WTC11 (cell line): ENCODE data around the gene CABP1. TPM values are rescaled to one million over a fixed set of nuclear protein-coding genes. Genes with fewer than 3 reads are reported as not detected.

Experiments
- ATAC-seq: fragments of 200-7000 bp; cut with Tn5 transposase; 2 replicates; pipeline ENCODE4 v1.10.0; 2021; ENCODE audit warnings: mild to moderate bottlenecking, moderate library complexity
- CTCF ChIA-PET: fragments of 300-600 bp; sonication (Branson Sonifier 250); formaldehyde crosslinking; loops from one replicate; lab custom pipeline; 2021; ENCODE audit warnings: antibody characterized with exemption; lab: Charles Lee
- POLR2A ChIA-PET: fragments of 350-600 bp; sonication (Branson Sonifier 250); formaldehyde crosslinking; loops from one replicate; lab custom pipeline; 2021; ENCODE audit warnings: antibody characterized with exemption; lab: Charles Lee
- DNase-seq: peaks from one replicate; pipeline ENCODE4 v3.0.0; 2021; ENCODE audit warnings: low spot score
- H3K27ac Mint-ChIP-seq: 2 replicates; pipeline ENCODE4 v1.8.0; 2021; ENCODE audit warnings: mixed read lengths
- H3K27me3 Mint-ChIP-seq: 2 replicates; pipeline ENCODE4 v1.8.0; 2021; ENCODE audit warnings: low read depth, mild to moderate bottlenecking, moderate library complexity, mixed read lengths
- H3K36me3 Mint-ChIP-seq: 2 replicates; pipeline ENCODE4 v1.8.0; 2021; ENCODE audit warnings: mixed read lengths
- H3K4me1 Mint-ChIP-seq: 2 replicates; pipeline ENCODE4 v1.8.0; 2022; ENCODE audit warnings: mixed read lengths
- H3K4me3 Mint-ChIP-seq: 2 replicates; pipeline ENCODE4 v1.8.0; 2021; ENCODE audit warnings: mild to moderate bottlenecking, moderate library complexity, mixed read lengths
- H3K9me3 Mint-ChIP-seq: 2 replicates; pipeline ENCODE4 v1.8.0; 2021; ENCODE audit warnings: mixed read lengths
- ATF1 ChIP-seq: sonication (generic); formaldehyde crosslinking; IDR thresholded peaks from 2 replicates; pipeline ENCODE4 v1.8.1; 2023; ENCODE audit warnings: mild to moderate bottlenecking, moderate library complexity, missing genetic modification reagents
- ESRRA ChIP-seq: sonication (generic); formaldehyde crosslinking; IDR thresholded peaks from 2 replicates; pipeline ENCODE4 v1.8.1; 2022; ENCODE audit warnings: mild to moderate bottlenecking, missing genetic modification reagents, borderline replicate concordance
- GRHL2 ChIP-seq: fragments of 250-450 bp; sonication (Bioruptor Pico); IDR thresholded peaks from 2 replicates; pipeline ENCODE4 v1.8.0; 2022; ENCODE audit warnings: mild to moderate bottlenecking, moderate library complexity; ENCODE audit not compliant: insufficient replicate concordance, severe bottlenecking
- GTF2I ChIP-seq: fragments of 250-450 bp; sonication (Bioruptor Pico); conservative IDR thresholded peaks from 2 replicates; pipeline ENCODE4 v1.4.0; 2021; ENCODE audit warnings: mild to moderate bottlenecking
- SMAD3 ChIP-seq: sonication (generic); formaldehyde crosslinking; IDR thresholded peaks from 2 replicates; pipeline ENCODE4 v1.8.0; 2022; ENCODE audit warnings: missing genetic modification reagents, mild to moderate bottlenecking, borderline replicate concordance
- TP53 ChIP-seq: sonication (generic); formaldehyde crosslinking; IDR thresholded peaks from 2 replicates; pipeline ENCODE4 v1.8.1; 2023; ENCODE audit warnings: mild to moderate bottlenecking, missing genetic modification reagents
- ZNF121 ChIP-seq: sonication (generic); formaldehyde crosslinking; IDR thresholded peaks from 2 replicates; pipeline ENCODE4 v1.8.0; 2023; ENCODE audit warnings: missing genetic modification reagents
- ZNF232 ChIP-seq: sonication (generic); formaldehyde crosslinking; IDR thresholded peaks from 2 replicates; pipeline ENCODE4 v1.8.0; 2022; ENCODE audit warnings: mild to moderate bottlenecking, missing genetic modification reagents
- ZNF416 ChIP-seq: fragments of 250-450 bp; sonication (Bioruptor Pico); IDR thresholded peaks from 2 replicates; pipeline ENCODE4 v1.9.0; 2021; ENCODE audit warnings: mild to moderate bottlenecking, inconsistent platforms
- total RNA-seq: library from RNA; stranded (reverse); gene quantifications from 3 replicates; pipeline ENCODE4 v1.2.3, GENCODE V29; 2021
- TF ChIP-seq, protein P1 (sequence below): fragments of 250-450 bp; sonication (Bioruptor Pico); IDR thresholded peaks from 2 replicates; pipeline ENCODE4 v1.9.0; 2021; ENCODE audit warnings: mild to moderate bottlenecking, borderline replicate concordance
- TF ChIP-seq, protein P2 (sequence below): sonication (generic); formaldehyde crosslinking; conservative IDR thresholded peaks from 2 replicates; pipeline ENCODE4 v1.8.1; 2023; ENCODE audit warnings: mild to moderate bottlenecking, low read depth, missing genetic modification reagents, moderate library complexity
- TF ChIP-seq, protein P3 (sequence below): fragments of 250-450 bp; sonication (Bioruptor Pico); IDR thresholded peaks from 2 replicates; pipeline ENCODE4 v1.9.0; 2021; ENCODE audit warnings: mild to moderate bottlenecking
- TF ChIP-seq, protein P4 (sequence below): sonication (generic); formaldehyde crosslinking; conservative IDR thresholded peaks from 2 replicates; pipeline ENCODE4 v1.8.1; 2022; ENCODE audit warnings: mild to moderate bottlenecking, missing genetic modification reagents
- TF ChIP-seq, protein P5 (sequence below): fragments of 250-450 bp; sonication (Bioruptor Pico); conservative IDR thresholded peaks from 2 replicates; pipeline ENCODE4 v1.9.0; 2021; ENCODE audit warnings: mild to moderate bottlenecking
- TF ChIP-seq, protein P6 (sequence below): sonication (generic); formaldehyde crosslinking; IDR thresholded peaks from 2 replicates; pipeline ENCODE4 v1.8.0; 2022; ENCODE audit warnings: mild to moderate bottlenecking, missing genetic modification reagents
- TF ChIP-seq, protein P7 (sequence below): sonication (generic); formaldehyde crosslinking; IDR thresholded peaks from 2 replicates; pipeline ENCODE4 v1.8.1; 2023; ENCODE audit warnings: mild to moderate bottlenecking, missing genetic modification reagents

The CABP1 gene
- total RNA-seq, 1 experiment from 2014 or later, result 14.1 TPM

DNA sequence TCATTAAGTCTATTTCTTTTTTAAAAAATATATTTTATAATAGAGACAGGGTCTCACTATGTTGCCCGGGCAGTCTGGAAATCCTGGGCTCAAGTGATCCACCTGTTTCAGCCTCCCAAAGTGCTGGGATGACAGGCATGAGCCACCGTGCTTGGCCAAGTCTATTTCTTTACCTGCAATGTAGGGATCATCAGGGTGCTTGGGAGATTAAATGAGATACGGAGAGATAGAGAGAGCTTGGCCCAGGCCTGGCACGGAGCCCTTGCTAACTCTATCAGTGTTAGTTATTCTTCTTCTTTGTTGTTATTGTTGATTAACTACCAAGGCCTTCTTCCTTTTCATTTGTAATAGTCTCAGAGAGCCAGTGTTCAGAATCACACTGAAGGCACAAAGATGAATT lies 3.1 kb downstream of the CABP1 start:
- Mint-ChIP-seq H3K9me3 (no peaks in the 10 kb centered on the region), H3K36me3 (no peaks in the 10 kb centered on the region), H3K27me3 (peaks cover 20% of the 10 kb centered on the region), H3K4me3 (no peak overlapping the region), H3K4me1 (peaks cover 19% of the 10 kb centered on the region), H3K27ac (no peak overlapping the region)
- no peak for TF ChIP-seq TP53 (CRISPR knock-in tag)
- no peak for TF ChIP-seq ZNF121 (CRISPR knock-in tag)
- TF ChIP-seq, protein P1, sequence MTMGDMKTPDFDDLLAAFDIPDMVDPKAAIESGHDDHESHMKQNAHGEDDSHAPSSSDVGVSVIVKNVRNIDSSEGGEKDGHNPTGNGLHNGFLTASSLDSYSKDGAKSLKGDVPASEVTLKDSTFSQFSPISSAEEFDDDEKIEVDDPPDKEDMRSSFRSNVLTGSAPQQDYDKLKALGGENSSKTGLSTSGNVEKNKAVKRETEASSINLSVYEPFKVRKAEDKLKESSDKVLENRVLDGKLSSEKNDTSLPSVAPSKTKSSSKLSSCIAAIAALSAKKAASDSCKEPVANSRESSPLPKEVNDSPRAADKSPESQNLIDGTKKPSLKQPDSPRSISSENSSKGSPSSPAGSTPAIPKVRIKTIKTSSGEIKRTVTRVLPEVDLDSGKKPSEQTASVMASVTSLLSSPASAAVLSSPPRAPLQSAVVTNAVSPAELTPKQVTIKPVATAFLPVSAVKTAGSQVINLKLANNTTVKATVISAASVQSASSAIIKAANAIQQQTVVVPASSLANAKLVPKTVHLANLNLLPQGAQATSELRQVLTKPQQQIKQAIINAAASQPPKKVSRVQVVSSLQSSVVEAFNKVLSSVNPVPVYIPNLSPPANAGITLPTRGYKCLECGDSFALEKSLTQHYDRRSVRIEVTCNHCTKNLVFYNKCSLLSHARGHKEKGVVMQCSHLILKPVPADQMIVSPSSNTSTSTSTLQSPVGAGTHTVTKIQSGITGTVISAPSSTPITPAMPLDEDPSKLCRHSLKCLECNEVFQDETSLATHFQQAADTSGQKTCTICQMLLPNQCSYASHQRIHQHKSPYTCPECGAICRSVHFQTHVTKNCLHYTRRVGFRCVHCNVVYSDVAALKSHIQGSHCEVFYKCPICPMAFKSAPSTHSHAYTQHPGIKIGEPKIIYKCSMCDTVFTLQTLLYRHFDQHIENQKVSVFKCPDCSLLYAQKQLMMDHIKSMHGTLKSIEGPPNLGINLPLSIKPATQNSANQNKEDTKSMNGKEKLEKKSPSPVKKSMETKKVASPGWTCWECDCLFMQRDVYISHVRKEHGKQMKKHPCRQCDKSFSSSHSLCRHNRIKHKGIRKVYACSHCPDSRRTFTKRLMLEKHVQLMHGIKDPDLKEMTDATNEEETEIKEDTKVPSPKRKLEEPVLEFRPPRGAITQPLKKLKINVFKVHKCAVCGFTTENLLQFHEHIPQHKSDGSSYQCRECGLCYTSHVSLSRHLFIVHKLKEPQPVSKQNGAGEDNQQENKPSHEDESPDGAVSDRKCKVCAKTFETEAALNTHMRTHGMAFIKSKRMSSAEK (CRISPR knock-in tag), result no peak
- no peak for TF ChIP-seq GTF2I
- DNase-seq, result no peak
- ChIA-PET CTCF (interaction anchor here (0.7 kb wide), 1 partner anchor 43 kb away, joined by 4 read pairs; the partner anchor contains the start of gene MLEC), POLR2A (no interaction called here)
- no peak for ATAC-seq

DNA sequence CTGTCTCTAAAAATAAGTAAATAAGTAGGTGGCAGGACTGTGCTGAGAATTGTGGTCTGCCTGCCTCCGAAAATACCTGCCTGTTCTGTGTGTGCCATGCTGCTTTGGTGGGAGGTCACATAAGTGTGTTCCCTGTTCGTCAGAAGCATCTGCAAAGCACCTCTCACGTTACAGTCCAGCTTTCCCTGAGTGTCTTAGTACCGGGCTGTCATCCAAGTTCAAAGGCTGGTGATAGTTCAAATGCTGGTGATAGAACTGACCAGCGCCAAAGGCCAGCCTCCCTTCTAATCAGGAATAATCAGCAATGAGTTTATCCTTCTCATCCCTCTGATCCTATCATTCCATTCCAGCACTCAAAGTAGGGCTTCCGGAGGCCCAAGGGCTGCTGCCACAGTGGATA lies 5.6 kb downstream of the CABP1 start:
- Mint-ChIP-seq H3K4me1 (peaks cover 37% of the 10 kb centered on the region), H3K27ac (no peak overlapping the region), H3K36me3 (no peaks in the 10 kb centered on the region), H3K4me3 (no peak overlapping the region), H3K9me3 (no peaks in the 10 kb centered on the region), H3K27me3 (peaks cover 20% of the 10 kb centered on the region)
- no peak for DNase-seq
- POLR2A ChIA-PET, result no interaction called here
- ATAC-seq, result no peak
- CTCF ChIA-PET, result interaction anchor here (0.6 to 3.8 kb wide), 12 partner anchors 11 to 380 kb away, joined by 3 to 44 read pairs (median 4); partner anchors contain the start of genes POP5 and PXN
- TF ChIP-seq, protein P2, sequence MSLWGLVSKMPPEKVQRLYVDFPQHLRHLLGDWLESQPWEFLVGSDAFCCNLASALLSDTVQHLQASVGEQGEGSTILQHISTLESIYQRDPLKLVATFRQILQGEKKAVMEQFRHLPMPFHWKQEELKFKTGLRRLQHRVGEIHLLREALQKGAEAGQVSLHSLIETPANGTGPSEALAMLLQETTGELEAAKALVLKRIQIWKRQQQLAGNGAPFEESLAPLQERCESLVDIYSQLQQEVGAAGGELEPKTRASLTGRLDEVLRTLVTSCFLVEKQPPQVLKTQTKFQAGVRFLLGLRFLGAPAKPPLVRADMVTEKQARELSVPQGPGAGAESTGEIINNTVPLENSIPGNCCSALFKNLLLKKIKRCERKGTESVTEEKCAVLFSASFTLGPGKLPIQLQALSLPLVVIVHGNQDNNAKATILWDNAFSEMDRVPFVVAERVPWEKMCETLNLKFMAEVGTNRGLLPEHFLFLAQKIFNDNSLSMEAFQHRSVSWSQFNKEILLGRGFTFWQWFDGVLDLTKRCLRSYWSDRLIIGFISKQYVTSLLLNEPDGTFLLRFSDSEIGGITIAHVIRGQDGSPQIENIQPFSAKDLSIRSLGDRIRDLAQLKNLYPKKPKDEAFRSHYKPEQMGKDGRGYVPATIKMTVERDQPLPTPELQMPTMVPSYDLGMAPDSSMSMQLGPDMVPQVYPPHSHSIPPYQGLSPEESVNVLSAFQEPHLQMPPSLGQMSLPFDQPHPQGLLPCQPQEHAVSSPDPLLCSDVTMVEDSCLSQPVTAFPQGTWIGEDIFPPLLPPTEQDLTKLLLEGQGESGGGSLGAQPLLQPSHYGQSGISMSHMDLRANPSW, result no peak
- TF ChIP-seq SMAD3 (no peak), ZNF416 (CRISPR knock-in tag) (no peak), ZNF232 (CRISPR knock-in tag) (no peak), ESRRA (CRISPR knock-in tag) (no peak), ATF1 (CRISPR knock-in tag) (no peak), GTF2I (no peak), GRHL2 (no peak)
- TF ChIP-seq, protein P3, sequence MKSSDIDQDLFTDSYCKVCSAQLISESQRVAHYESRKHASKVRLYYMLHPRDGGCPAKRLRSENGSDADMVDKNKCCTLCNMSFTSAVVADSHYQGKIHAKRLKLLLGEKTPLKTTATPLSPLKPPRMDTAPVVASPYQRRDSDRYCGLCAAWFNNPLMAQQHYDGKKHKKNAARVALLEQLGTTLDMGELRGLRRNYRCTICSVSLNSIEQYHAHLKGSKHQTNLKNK, result no peak
- TF ChIP-seq, protein P1 (CRISPR knock-in tag), result no peak
- TF ChIP-seq, protein P4, sequence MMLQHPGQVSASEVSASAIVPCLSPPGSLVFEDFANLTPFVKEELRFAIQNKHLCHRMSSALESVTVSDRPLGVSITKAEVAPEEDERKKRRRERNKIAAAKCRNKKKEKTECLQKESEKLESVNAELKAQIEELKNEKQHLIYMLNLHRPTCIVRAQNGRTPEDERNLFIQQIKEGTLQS (CRISPR knock-in tag), result no peak
- TF ChIP-seq, protein P5, sequence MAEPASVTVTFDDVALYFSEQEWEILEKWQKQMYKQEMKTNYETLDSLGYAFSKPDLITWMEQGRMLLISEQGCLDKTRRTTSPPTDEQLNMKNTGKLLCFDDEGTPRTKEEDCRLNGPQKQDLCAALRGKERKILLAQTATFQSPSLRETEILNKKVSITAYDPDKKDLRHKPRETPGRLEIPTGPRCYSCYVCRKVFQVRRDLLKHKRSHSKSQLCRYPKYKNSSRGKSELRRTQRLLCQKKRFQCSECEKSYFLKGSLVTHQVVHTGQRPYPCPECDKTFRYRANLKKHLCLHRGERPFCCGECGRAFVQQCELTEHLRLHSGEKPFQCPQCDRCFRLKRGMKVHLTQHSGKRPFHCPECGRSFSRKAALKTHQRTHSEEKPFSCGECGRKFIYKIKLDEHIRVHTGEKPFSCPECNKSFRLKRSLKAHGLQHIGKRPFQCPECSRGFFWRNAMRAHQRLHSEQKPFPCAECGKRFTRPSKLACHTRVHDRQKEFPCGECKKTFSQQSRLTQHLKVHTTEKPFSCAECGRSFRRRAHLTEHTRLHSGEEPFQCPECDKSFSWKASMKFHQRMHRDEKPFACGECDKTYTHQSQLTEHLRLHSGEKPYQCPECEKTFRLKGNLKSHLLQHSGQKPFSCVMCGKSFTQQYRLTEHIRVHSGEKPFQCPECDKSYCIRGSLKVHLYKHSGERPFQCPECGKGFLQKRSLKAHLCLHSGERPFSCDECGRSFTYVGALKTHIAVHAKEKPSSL (CRISPR knock-in tag), result no peak
- TF ChIP-seq, protein P6, sequence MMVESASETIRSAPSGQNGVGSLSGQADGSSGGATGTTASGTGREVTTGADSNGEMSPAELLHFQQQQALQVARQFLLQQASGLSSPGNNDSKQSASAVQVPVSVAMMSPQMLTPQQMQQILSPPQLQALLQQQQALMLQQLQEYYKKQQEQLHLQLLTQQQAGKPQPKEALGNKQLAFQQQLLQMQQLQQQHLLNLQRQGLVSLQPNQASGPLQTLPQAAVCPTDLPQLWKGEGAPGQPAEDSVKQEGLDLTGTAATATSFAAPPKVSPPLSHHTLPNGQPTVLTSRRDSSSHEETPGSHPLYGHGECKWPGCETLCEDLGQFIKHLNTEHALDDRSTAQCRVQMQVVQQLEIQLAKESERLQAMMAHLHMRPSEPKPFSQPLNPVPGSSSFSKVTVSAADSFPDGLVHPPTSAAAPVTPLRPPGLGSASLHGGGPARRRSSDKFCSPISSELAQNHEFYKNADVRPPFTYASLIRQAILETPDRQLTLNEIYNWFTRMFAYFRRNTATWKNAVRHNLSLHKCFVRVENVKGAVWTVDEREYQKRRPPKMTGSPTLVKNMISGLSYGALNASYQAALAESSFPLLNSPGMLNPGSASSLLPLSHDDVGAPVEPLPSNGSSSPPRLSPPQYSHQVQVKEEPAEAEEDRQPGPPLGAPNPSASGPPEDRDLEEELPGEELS (CRISPR knock-in tag), result no peak
- TF ChIP-seq, protein P7, sequence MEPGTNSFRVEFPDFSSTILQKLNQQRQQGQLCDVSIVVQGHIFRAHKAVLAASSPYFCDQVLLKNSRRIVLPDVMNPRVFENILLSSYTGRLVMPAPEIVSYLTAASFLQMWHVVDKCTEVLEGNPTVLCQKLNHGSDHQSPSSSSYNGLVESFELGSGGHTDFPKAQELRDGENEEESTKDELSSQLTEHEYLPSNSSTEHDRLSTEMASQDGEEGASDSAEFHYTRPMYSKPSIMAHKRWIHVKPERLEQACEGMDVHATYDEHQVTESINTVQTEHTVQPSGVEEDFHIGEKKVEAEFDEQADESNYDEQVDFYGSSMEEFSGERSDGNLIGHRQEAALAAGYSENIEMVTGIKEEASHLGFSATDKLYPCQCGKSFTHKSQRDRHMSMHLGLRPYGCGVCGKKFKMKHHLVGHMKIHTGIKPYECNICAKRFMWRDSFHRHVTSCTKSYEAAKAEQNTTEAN, result no peak
